Neural crest cell (in vitro differentiated cells): Measurements from ENCODE around the gene LRPAP1. TPM values are rescaled to one million over a fixed set of nuclear protein-coding genes. Genes with fewer than 3 reads are reported as not detected.

Source experiments
- DNase-seq: peaks from one replicate; pipeline ENCODE4 v3.0.0; 2021; ENCODE audit warnings: low read depth, mixed read lengths, low spot score
- H3K27ac Mint-ChIP-seq: one replicate; pipeline ENCODE4 v1.8.0; 2021; ENCODE audit warnings: mild to moderate bottlenecking, mixed read lengths; ENCODE audit not compliant: unreplicated experiment
- H3K27me3 Mint-ChIP-seq: 2 replicates; pipeline ENCODE4 v1.8.0; 2021; ENCODE audit warnings: low read depth, mild to moderate bottlenecking, mixed read lengths
- H3K36me3 Mint-ChIP-seq: 2 replicates; pipeline ENCODE4 v1.8.0; 2021; ENCODE audit warnings: low read depth, mild to moderate bottlenecking, mixed read lengths
- H3K4me1 Mint-ChIP-seq: 2 replicates; pipeline ENCODE4 v1.8.0; 2021; ENCODE audit warnings: mixed read lengths
- H3K4me3 Mint-ChIP-seq: one replicate; pipeline ENCODE4 v1.8.0; 2021; ENCODE audit warnings: mild to moderate bottlenecking, mixed read lengths
- H3K9me3 Mint-ChIP-seq: 2 replicates; pipeline ENCODE4 v1.8.0; 2021; ENCODE audit warnings: mixed read lengths
- total RNA-seq: library from RNA; stranded (reverse); gene quantifications from 2 replicates; pipeline ENCODE4 v1.2.1, GENCODE V29; 2021
- TF ChIP-seq, protein P1 (sequence below): fragments of 200-600 bp; sonication (generic); conservative IDR thresholded peaks from 2 replicates; pipeline ENCODE4 v1.5.0; 2021; ENCODE audit warnings: antibody characterized with exemption, mild to moderate bottlenecking

Gene LRPAP1
- total RNA-seq, 1 donor from 2014 or later: 116 TPM

- no peaks in the 10 kb centered on the region for H3K36me3 Mint-ChIP-seq
- TF ChIP-seq, protein P1, sequence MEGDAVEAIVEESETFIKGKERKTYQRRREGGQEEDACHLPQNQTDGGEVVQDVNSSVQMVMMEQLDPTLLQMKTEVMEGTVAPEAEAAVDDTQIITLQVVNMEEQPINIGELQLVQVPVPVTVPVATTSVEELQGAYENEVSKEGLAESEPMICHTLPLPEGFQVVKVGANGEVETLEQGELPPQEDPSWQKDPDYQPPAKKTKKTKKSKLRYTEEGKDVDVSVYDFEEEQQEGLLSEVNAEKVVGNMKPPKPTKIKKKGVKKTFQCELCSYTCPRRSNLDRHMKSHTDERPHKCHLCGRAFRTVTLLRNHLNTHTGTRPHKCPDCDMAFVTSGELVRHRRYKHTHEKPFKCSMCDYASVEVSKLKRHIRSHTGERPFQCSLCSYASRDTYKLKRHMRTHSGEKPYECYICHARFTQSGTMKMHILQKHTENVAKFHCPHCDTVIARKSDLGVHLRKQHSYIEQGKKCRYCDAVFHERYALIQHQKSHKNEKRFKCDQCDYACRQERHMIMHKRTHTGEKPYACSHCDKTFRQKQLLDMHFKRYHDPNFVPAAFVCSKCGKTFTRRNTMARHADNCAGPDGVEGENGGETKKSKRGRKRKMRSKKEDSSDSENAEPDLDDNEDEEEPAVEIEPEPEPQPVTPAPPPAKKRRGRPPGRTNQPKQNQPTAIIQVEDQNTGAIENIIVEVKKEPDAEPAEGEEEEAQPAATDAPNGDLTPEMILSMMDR: no peak
- H3K4me3 Mint-ChIP-seq: no peak overlapping the region
- no peak overlapping the region for H3K27ac Mint-ChIP-seq
- H3K9me3 Mint-ChIP-seq: no peaks in the 10 kb centered on the region
- no peak for DNase-seq
- peaks cover 12% of the 10 kb centered on the region for H3K4me1 Mint-ChIP-seq
- no peaks in the 10 kb centered on the region for H3K27me3 Mint-ChIP-seq
Measured at GRCh38 chr4:3524349-3524748, 7.9 kb downstream of the LRPAP1 start.

DNA sequence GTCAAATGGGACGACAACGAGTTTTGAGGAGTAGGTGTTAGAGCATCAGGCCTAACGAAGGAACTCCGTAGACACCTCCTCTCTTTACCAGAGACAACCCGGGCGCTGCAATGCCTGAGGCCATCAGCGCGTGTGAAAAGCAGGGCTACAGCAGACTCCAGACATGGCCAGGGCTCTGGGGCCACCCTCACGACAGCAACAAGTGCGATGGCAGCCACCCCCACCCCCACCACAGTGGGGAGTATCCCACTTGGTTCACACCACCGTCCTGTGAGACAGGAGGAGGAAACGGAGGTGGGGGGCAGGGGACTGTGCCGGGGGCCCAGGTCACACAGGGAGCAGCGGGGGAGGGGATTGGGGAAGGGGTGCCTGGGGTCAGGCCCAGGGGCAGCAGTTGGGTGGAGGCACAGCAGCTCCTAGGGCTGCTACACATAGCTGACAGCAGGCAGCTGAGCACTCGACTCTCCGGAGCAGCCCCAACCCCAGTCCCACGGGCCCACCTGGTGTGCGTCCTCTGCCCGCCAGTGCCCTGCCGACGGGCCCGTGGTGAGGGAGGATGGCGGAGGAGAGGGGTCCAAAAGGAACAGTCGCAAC lies 8.5 kb downstream of the LRPAP1 start:
- H3K27me3 Mint-ChIP-seq: no peaks in the 10 kb centered on the region
- H3K36me3 Mint-ChIP-seq: no peaks in the 10 kb centered on the region
- no peak overlapping the region for H3K4me3 Mint-ChIP-seq
- no peak overlapping the region for H3K27ac Mint-ChIP-seq
- H3K9me3 Mint-ChIP-seq: no peaks in the 10 kb centered on the region
- no peak for DNase-seq
- peaks cover 9% of the 10 kb centered on the region for H3K4me1 Mint-ChIP-seq
- TF ChIP-seq, protein P1: no peak

DNA sequence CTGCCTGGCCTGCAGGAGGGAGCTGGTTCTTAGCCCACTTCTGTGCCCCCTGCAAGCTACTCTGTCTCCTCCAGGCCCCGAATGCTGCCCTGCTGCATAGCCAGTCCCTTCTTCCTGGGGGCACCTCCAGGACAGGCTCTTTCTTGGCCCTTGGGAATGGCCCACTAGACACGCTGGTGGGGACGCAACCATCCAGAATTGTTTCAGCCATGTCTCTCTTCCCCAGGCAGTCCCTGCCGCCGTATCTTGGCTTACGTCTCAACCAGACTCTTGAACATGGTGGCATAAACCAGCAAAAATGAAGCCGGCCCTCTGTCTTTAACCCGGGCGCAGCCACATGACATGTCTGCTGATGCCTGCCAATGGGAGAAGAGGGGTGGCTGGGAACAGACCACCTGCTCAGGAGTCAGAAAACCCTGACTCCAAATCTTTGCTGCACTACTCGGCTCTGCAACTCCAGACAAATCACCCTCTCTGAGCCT lies 9.0 kb downstream of the LRPAP1 start:
- Mint-ChIP-seq H3K4me3 (no peak overlapping the region), H3K27ac (no peak overlapping the region), H3K36me3 (no peaks in the 10 kb centered on the region), H3K4me1 (peaks cover 9% of the 10 kb centered on the region), H3K9me3 (no peaks in the 10 kb centered on the region), H3K27me3 (no peaks in the 10 kb centered on the region)
- TF ChIP-seq, protein P1: no peak
- DNase-seq: no peak

GRCh38 chr4:3522651-3523050 lies 9.6 kb downstream of the LRPAP1 start:
- Mint-ChIP-seq H3K4me3 (no peak overlapping the region), H3K9me3 (no peaks in the 10 kb centered on the region), H3K27me3 (no peaks in the 10 kb centered on the region), H3K27ac (no peak overlapping the region), H3K4me1 (peaks cover 5% of the 10 kb centered on the region), H3K36me3 (no peaks in the 10 kb centered on the region)
- TF ChIP-seq, protein P1: no peak
- DNase-seq: no peak

GRCh38 chr4:3522326-3522640 lies 9.9 kb downstream of the LRPAP1 start:
- TF ChIP-seq, protein P1: no peak
- Mint-ChIP-seq H3K27me3 (no peaks in the 10 kb centered on the region), H3K9me3 (no peaks in the 10 kb centered on the region), H3K36me3 (no peaks in the 10 kb centered on the region), H3K4me3 (no peak overlapping the region), H3K27ac (no peak overlapping the region), H3K4me1 (peaks cover 5% of the 10 kb centered on the region)
- DNase-seq: no peak
